Stimulated activated naive B cell treated with anti-CD40 and anti-IgM and Interleukin-4, amounts not matched to agents 10 μg/mL and 1 μg/mL and 100 μg/mL, for 72 hours (primary cell): Measurements from ENCODE around the gene UGT1A6.

Experiments
- ATAC-seq, 2 donors: fragments of 150-1000 bp; cut with Tn5 transposase; replicated peaks; 2 replicates each; pipeline ENCODE4 v1.10.0; 2021; ENCODE audit warnings: moderate library complexity in 1 of 2
- DNase-seq: peaks from one replicate; pipeline ENCODE4 v3.0.0; 2021
- H3K27ac Mint-ChIP-seq: one replicate; pipeline ENCODE4 v1.8.0; 2022; ENCODE audit warnings: mild to moderate bottlenecking, mixed read lengths
- H3K27me3 Mint-ChIP-seq, 2 donors: one replicate each; pipeline ENCODE4 v1.8.0; 2022; ENCODE audit warnings: mixed read lengths in 2 of 2
- H3K36me3 Mint-ChIP-seq, 2 donors: one replicate each; pipeline ENCODE4 v1.8.0; 2022; ENCODE audit warnings: mixed read lengths in 2 of 2, mild to moderate bottlenecking in 1 of 2
- H3K4me1 Mint-ChIP-seq, 2 donors: one replicate each; pipeline ENCODE4 v1.8.0; 2022; ENCODE audit warnings: mixed read lengths in 2 of 2, mild to moderate bottlenecking in 1 of 2
- H3K4me3 Mint-ChIP-seq, 2 donors: one replicate each; pipeline ENCODE4 v1.8.0; 2022; ENCODE audit warnings: mild to moderate bottlenecking in 2 of 2, mixed read lengths in 2 of 2, moderate library complexity in 1 of 2
- H3K9me3 Mint-ChIP-seq, 2 donors: one replicate each; pipeline ENCODE4 v1.8.0; 2022; ENCODE audit warnings: mixed read lengths in 2 of 2, mild to moderate bottlenecking in 1 of 2

UGT1A6 gene

DNA sequence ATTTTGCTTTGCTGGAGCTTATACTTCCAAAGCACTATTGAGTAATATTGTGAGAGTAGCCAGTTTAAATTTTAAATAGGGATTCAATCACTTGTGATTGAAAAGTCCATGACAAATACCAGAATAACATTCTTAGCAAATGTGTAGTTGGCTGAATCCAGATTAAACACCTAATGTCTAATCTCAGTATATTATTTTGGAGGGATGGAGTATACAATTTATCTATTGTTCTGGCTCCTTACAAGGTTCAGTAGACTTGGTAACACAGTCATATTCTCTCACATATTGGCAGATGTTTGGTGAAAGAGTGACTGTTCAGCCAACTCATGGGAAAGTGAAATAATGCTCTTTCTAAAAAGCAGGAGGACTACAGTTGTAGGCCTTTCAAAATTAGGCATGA lies 18.8 kb upstream of the UGT1A6 start:
- no peaks in the 10 kb centered on the region for H3K36me3 Mint-ChIP-seq
- no peaks in the 10 kb centered on the region for H3K4me1 Mint-ChIP-seq
- ATAC-seq (no peak), DNase-seq (no peak)
- peaks cover 0 to 2% of the 10 kb centered on the region in 2 donors for H3K9me3 Mint-ChIP-seq
- peaks cover 8 to 25% of the 10 kb centered on the region in 2 donors for H3K27me3 Mint-ChIP-seq
- H3K27ac Mint-ChIP-seq = no peak overlapping the region
- no peak overlapping the region for H3K4me3 Mint-ChIP-seq

DNA sequence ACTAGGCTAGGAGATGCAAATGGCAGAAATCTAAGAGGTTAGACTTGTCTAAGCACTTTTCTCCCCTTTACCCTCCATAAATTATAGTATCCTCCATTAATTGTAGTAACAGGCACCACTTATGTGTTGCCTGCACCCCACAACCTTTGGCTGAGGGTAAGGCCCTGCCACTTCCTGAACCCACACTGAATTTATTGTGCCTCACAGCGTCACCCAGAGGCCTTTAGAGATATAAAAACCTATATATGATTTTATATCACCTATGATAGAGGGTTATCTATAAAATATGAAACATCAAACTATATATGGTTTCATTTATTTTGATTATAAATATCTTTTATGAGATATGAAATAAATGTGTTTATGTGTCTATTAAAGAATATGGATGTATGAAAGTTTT lies 18.4 kb upstream of the UGT1A6 start:
- ATAC-seq = no peak
- Mint-ChIP-seq H3K27ac (no peak overlapping the region), H3K27me3 (peaks cover 8 to 28% of the 10 kb centered on the region in 2 donors), H3K4me3 (no peak overlapping the region), H3K36me3 (no peaks in the 10 kb centered on the region), H3K9me3 (peaks cover 0 to 2% of the 10 kb centered on the region in 2 donors), H3K4me1 (no peaks in the 10 kb centered on the region)
- DNase-seq = no peak

DNA sequence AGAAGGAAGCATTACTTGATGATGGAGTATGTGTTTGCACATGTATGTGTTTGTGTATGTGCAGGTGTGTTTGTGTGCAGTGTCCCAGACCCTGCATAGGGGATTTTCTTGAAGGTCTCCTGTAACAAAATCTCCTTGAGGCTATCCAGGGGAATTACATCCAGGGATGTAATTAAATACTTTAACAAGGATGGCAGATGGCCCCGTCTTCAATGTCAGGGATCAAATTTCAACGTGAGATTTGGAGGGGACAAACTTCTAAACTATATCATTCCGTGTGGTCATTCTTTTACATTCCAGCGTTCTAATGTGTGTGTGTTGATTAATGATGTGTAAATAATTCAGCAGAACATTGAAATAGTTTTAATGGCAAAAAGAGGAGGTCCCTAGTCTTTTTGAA lies 17.7 kb upstream of the UGT1A6 start:
- DNase-seq = no peak
- peaks cover 0 to 2% of the 10 kb centered on the region in 2 donors for H3K9me3 Mint-ChIP-seq
- H3K27me3 Mint-ChIP-seq = peaks cover 12 to 28% of the 10 kb centered on the region in 2 donors
- no peak overlapping the region for H3K4me3 Mint-ChIP-seq
- ATAC-seq = no peak
- H3K4me1 Mint-ChIP-seq = no peaks in the 10 kb centered on the region
- no peaks in the 10 kb centered on the region for H3K36me3 Mint-ChIP-seq
- H3K27ac Mint-ChIP-seq = no peak overlapping the region

DNA sequence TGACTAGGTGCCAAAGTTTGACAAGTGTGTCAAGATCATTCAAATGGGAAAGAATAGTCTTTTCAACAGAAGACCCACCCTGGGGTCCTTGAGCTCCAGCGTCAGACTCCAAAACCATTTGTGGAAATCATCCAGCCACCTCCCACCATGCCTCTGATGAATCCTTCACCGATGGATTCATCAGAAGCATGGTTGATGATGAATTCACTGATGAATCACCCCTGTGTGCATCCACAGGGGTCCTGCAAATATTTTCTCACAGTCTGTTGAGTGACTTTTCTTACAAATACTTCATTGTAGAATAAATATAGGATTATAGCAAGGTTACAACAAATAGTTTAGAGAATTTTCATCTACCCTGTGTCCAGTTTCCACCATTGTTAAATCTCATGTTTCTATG lies 16.6 kb upstream of the UGT1A6 start:
- no peaks in the 10 kb centered on the region for H3K4me1 Mint-ChIP-seq
- DNase-seq = no peak
- peaks cover 0 to 2% of the 10 kb centered on the region in 2 donors for H3K9me3 Mint-ChIP-seq
- H3K27ac Mint-ChIP-seq = no peak overlapping the region
- no peaks in the 10 kb centered on the region for H3K36me3 Mint-ChIP-seq
- no peak overlapping the region for H3K4me3 Mint-ChIP-seq
- ATAC-seq = no peak
- H3K27me3 Mint-ChIP-seq = peaks cover 7 to 23% of the 10 kb centered on the region in 2 donors

DNA sequence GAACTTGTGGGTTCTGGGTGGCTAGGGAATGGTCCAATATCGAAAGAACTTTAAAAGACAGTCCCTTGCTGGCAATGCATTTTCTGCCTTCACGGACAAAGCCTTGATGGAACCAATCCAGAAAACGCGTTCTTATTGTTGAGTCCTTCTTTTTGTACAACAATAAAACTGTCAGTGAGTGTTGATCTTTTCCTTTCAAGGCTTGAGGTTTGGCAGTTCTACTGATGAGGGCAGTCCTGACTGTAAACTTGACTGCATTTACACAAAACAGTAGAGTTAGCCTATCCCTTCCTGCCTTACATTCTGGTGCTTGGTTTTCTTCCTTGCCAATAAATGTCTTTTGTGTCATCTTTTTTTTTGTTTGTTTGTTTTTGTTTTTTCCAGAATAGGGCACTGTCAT lies 13.5 kb upstream of the UGT1A6 start:
- Mint-ChIP-seq H3K27ac (no peak overlapping the region), H3K9me3 (no peaks in the 10 kb centered on the region), H3K4me3 (no peak overlapping the region), H3K27me3 (peaks cover 5 to 13% of the 10 kb centered on the region in 2 donors), H3K36me3 (no peaks in the 10 kb centered on the region), H3K4me1 (peaks cover 0 to 3% of the 10 kb centered on the region in 2 donors)
- no peak for ATAC-seq
- DNase-seq = no peak

DNA sequence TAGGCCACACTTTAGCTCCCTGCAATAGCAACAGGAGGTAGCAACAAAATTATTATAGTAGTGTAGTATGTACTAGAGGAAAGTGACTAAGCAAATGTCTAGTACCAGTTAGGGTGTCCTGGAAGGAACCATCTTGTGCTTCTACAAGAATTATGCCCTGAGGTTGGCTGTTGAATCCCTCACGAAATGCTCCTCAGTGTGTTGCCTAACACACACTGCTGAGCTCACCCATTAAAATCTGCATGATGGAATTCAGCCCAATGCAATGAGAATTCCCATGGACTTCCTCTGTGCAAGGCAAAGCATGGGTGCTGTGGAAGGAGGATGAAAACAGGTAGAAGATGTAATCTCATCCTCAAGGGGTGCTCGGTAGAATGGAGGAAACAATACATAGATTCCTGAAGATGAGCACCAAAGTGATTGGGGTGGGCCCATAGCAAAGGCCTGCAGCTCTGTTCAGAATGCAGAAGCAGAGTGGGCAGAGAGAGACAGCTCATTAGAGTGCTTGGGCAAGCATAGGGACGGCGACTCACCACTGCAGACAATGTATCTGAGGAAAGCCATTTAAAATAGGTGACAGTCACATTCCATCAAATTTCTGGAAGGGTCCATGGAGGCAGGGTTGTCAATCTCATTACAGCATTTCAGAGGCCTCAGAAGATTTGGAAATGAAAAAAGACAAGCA lies 12.2 kb upstream of the UGT1A6 start:
- Mint-ChIP-seq H3K4me3 (no peak overlapping the region), H3K27ac (no peak overlapping the region), H3K36me3 (no peaks in the 10 kb centered on the region), H3K4me1 (peaks cover 0 to 3% of the 10 kb centered on the region in 2 donors), H3K9me3 (no peaks in the 10 kb centered on the region), H3K27me3 (peaks cover 5 to 13% of the 10 kb centered on the region in 2 donors)
- ATAC-seq = no peak
- DNase-seq = no peak

DNA sequence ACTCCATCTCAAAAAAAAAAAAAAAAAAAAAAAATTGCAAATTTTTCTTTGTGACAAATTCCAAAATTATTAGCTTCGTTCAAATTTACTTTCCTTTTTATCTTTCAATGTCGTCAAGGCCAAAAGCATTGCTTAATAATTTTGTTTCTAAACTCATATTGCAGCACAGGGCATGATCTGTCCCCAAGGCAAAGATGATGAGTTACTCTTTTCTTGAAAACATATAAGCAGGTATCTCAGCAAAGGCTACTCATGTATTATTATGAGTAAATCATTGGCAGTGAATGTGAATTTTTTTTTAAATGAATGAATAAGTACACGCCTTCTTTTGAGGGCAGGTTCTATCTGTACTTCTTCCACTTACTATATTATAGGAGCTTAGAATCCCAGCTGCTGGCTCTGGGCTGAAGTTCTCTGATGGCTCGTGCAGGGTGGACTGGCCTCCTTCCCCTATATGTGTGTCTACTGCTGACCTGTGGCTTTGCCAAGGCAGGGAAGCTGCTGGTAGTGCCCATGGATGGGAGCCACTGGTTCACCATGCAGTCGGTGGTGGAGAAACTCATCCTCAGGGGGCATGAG lies 11.1 kb upstream of the UGT1A6 start, which contains the start of gene UGT1A7:
Gene UGT1A7, plus strand, starts transcription at position 381 of the 579 bp plus-strand sequence. Its CDS starts 37 bp downstream, at position 418.
- Mint-ChIP-seq H3K36me3 (peaks cover 0 to under 1% of the 10 kb centered on the region in 2 donors), H3K4me3 (no peak within 1 kb of the TSS), H3K27ac (no peak within 1 kb of the TSS), H3K9me3 (no peaks in the 10 kb centered on the region), H3K4me1 (peaks cover 0 to 3% of the 10 kb centered on the region in 2 donors), H3K27me3 (peaks cover 5 to 11% of the 10 kb centered on the region in 2 donors)
- ATAC-seq (no peak), DNase-seq (no peak)

DNA sequence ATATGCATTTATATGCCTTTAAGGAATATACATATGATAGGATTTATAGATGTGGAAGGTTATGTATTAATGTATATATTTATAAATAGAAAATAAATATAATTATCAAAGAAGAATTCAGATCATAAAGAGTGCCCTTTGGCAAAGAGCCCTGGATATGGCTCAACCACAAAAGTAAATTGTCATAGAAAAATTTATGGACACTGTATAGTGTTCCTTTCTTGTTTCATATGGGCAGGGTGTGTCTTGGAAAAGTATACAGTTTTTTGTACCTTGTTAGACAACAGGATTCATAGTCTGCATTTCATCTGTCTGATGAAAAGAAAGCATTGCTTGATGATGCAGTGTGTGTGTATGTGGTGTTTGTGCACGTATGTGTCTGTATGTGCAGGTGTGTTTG lies 8.1 kb upstream of the UGT1A6 start:
- H3K4me1 Mint-ChIP-seq = peaks cover 7 to 9% of the 10 kb centered on the region in 2 donors
- no peak overlapping the region for H3K4me3 Mint-ChIP-seq
- ATAC-seq (no peak), DNase-seq (no peak)
- H3K27me3 Mint-ChIP-seq = peaks cover 5 to 8% of the 10 kb centered on the region in 2 donors
- peaks cover 0 to 3% of the 10 kb centered on the region in 2 donors for H3K36me3 Mint-ChIP-seq
- H3K9me3 Mint-ChIP-seq = no peaks in the 10 kb centered on the region
- H3K27ac Mint-ChIP-seq = no peak overlapping the region

DNA sequence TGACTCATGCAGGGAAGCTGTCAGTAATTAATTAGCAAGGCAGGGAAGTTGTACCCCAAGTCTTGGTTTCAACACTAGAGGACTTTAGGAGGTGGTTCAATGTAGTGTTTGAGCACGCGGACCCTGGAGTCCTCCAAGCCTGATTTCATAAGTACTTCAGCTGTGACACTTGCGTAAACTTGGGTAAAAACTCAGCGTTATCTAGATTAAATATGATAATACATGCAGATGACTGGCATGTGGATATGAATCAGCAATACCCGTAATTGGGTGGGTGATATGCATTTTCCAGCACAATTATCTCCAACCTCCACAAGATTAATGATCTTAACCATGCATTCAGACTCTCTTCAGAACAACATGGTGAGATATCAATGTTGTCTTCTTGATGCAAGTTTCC lies 5.8 kb upstream of the UGT1A6 start:
- Mint-ChIP-seq H3K36me3 (peaks cover 0 to 3% of the 10 kb centered on the region in 2 donors), H3K27ac (no peak overlapping the region), H3K27me3 (peaks cover 4 to 5% of the 10 kb centered on the region in 2 donors), H3K9me3 (no peaks in the 10 kb centered on the region), H3K4me1 (peaks cover 7 to 9% of the 10 kb centered on the region in 2 donors), H3K4me3 (no peak overlapping the region)
- ATAC-seq = no peak
- no peak for DNase-seq

DNA sequence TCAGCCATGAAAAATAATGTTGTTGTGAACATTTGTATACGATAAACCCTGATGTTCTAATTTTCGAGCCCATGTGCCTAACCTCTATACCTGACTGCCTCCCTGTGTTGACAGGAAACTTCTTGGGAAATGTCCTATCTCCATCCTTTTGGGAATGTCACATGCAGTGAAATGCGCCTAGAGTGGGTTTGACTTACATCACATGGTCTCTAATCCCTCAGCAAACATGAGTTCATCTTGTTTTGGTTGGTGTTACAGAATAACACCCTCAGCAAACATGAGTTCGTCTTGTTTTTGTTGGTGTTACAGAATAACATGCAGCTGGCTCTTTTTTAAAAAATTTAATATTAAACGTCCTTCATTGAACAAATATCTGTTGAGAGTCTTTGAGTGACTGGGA lies 4.3 kb upstream of the UGT1A6 start:
- DNase-seq (no peak), ATAC-seq (no peak)
- Mint-ChIP-seq H3K4me1 (peaks cover 5 to 7% of the 10 kb centered on the region in 2 donors), H3K36me3 (peaks cover 0 to 3% of the 10 kb centered on the region in 2 donors), H3K9me3 (no peaks in the 10 kb centered on the region), H3K27ac (no peak overlapping the region), H3K27me3 (peaks cover 4 to 5% of the 10 kb centered on the region in 2 donors), H3K4me3 (no peak overlapping the region)

DNA sequence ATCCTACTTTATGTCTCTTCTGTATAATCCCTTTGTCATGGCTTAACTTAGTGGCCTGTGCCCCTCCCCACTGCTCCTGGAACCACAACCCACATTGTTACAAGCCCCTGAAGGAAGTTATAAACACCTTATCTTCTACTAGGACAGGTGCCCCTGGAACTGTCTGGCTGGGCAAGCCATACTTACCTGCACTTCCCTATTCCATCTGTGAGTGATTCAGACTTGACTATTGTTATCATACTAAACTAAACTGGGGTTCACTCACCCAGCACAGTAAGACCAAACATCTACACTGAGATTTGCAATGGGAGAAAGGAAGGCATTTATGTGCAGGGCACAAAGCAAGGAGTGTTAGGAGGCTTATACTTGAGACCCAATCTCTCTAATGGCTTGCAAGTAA lies 3.7 kb upstream of the UGT1A6 start:
- no peak overlapping the region for H3K27ac Mint-ChIP-seq
- H3K9me3 Mint-ChIP-seq = no peaks in the 10 kb centered on the region
- ATAC-seq (peak; percentile 56 to 58), DNase-seq (no peak)
- peaks cover 4 to 11% of the 10 kb centered on the region in 2 donors for H3K27me3 Mint-ChIP-seq
- H3K36me3 Mint-ChIP-seq = peaks cover 0 to 3% of the 10 kb centered on the region in 2 donors
- peaks cover 5 to 7% of the 10 kb centered on the region in 2 donors for H3K4me1 Mint-ChIP-seq
- H3K4me3 Mint-ChIP-seq = no peak overlapping the region

DNA sequence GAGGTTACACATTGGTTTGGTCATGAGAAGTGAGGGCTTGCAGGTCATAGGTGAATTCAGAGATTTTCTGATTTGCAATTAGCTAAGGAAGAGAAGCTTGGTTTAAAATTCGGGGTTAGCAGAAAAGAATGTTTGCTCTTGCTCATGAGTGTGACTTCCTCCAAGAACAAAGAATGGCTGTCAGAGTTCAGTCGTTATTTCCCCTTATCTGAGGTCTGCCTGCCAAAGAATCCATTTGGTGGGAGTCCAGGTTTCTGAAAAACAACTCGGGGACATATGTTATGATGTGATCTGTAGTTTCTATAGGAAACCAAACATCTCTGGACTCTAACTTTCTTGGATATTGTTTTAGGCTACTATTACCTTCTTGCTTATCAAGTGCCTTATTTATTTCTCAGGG lies 3.2 kb upstream of the UGT1A6 start:
- Mint-ChIP-seq H3K27ac (no peak overlapping the region), H3K4me3 (no peak overlapping the region), H3K9me3 (no peaks in the 10 kb centered on the region), H3K36me3 (peaks cover 0 to 3% of the 10 kb centered on the region in 2 donors), H3K27me3 (peaks cover 4 to 11% of the 10 kb centered on the region in 2 donors), H3K4me1 (peaks cover 5 to 7% of the 10 kb centered on the region in 2 donors)
- DNase-seq = no peak
- no peak for ATAC-seq

DNA sequence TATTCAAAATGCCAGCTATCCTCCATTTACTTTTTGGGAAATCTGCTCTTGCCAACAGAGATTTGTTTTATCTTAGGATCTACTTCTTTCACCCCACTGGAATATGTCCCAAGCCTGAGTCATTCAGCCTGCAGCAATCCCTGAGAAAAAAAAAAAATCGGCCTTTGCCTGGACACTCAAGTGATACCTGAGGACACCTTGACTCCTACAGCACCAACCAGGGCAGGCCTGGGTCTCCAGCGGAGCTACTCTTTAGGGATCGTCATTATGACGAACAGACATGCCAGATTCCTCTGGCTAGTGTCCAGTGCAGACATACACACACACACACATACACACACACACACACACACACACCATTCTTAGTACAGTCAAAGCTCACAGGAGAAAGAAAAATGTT lies 2.2 kb upstream of the UGT1A6 start:
- Mint-ChIP-seq H3K27ac (no peak overlapping the region), H3K4me3 (no peak overlapping the region), H3K27me3 (peaks cover 4 to 11% of the 10 kb centered on the region in 2 donors), H3K4me1 (peaks cover 5 to 7% of the 10 kb centered on the region in 2 donors), H3K9me3 (no peaks in the 10 kb centered on the region), H3K36me3 (peaks cover 0 to 3% of the 10 kb centered on the region in 2 donors)
- ATAC-seq (no peak), DNase-seq (no peak)

DNA sequence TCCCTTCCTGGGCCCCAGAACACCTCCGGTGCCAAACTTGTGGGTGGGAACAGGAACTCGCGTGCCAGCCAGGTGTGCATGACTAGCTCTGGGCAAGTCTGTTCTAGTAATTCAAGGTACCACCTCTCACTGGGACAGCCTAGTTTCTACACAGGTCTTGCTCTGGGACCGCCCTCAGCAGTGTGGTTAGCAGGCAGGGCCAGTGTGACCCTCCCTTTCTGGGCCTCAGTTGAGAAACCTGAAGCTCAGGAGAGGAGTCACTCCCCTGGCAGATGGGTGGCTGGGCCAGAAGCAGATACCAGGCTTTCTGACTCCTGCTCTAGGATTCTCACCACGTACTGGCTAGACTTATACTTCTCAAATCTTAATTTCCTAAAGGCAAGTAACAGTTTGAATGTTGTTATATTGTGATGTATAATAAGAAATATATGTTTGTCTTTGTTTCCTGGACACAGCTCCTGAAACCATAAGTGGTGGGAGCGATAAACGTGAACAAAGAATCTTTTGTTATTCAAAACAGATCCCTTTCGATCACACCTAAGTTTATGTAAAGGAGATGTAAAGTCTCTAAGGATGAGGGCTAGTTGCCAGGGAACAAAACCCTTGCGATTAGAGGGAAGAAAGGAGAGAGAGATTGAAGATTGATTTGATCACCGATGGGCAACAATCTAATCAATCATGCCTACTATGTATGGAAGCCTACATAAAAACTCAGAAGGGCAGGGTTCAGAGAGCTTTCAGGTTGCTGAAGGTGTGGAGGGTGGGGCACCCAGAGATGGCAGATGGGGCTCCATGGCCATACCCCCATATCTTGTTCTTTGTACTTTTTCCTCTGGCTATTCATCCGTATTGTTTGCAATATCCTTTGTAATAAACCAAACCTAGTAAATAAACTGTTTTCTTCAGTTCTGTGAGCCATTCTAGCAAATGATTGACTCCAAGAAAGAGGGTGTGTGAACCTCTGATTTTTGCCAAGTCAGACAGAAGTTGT lies 952 bp upstream of the UGT1A6 start:
- no peak overlapping the region for H3K4me3 Mint-ChIP-seq
- H3K4me1 Mint-ChIP-seq = peaks cover 7 to 12% of the 10 kb centered on the region in 2 donors
- DNase-seq (no peak), ATAC-seq (no peak)
- no peak overlapping the region for H3K27ac Mint-ChIP-seq
- peaks cover 0 to 2% of the 10 kb centered on the region in 2 donors for H3K36me3 Mint-ChIP-seq
- no peaks in the 10 kb centered on the region for H3K9me3 Mint-ChIP-seq
- peaks cover 4 to 11% of the 10 kb centered on the region in 2 donors for H3K27me3 Mint-ChIP-seq
